Activated CD4-positive, alpha-beta T cell treated with anti-CD3 and anti-CD28 coated beads, Interleukin-2, amount 10 ng/mL, durations not matched to agents 7 days and 5 days (primary cell): Measurements from ENCODE around the gene CCDC142. TPM values are rescaled to one million over a fixed set of nuclear protein-coding genes. Genes with fewer than 3 reads are reported as not detected.

ENCODE experiments used
- CTCF ChIA-PET: fragments of 350-600 bp; sonication (Branson Sonifier 250); formaldehyde crosslinking; loops from one replicate; lab custom pipeline; 2021; ENCODE audit warnings: antibody characterized with exemption; lab: Charles Lee
- POLR2A ChIA-PET: fragments of 350-600 bp; sonication (Branson Sonifier 250); formaldehyde crosslinking; loops from one replicate; lab custom pipeline; 2021; ENCODE audit warnings: antibody characterized with exemption; lab: Charles Lee
- DNase-seq: peaks from one replicate; pipeline ENCODE4 v3.0.0-alpha.2; 2020
- H3K27ac Mint-ChIP-seq: one replicate; pipeline ENCODE4 v1.8.0; 2021; ENCODE audit warnings: mild to moderate bottlenecking, moderate library complexity, mixed read lengths
- H3K27me3 Mint-ChIP-seq: one replicate; pipeline ENCODE4 v1.8.0; 2021; ENCODE audit warnings: mixed read lengths
- H3K36me3 Mint-ChIP-seq: one replicate; pipeline ENCODE4 v1.8.0; 2021; ENCODE audit warnings: low read depth, mixed read lengths
- H3K4me1 Mint-ChIP-seq: one replicate; pipeline ENCODE4 v1.8.0; 2021; ENCODE audit warnings: mixed read lengths
- H3K4me3 Mint-ChIP-seq: one replicate; pipeline ENCODE4 v1.8.0; 2021; ENCODE audit warnings: mild to moderate bottlenecking, moderate library complexity, mixed read lengths
- H3K9me3 Mint-ChIP-seq: one replicate; pipeline ENCODE4 v1.8.0; 2021; ENCODE audit warnings: mixed read lengths
- total RNA-seq, 2 experiments: library from RNA; stranded (reverse); gene quantifications; one replicate each; pipeline ENCODE4 v1.2.3, GENCODE V29; 2021

Gene CCDC142
- total RNA-seq, 2 experiments from 2014 or later, result 26.8 to 27.1 TPM

DNA sequence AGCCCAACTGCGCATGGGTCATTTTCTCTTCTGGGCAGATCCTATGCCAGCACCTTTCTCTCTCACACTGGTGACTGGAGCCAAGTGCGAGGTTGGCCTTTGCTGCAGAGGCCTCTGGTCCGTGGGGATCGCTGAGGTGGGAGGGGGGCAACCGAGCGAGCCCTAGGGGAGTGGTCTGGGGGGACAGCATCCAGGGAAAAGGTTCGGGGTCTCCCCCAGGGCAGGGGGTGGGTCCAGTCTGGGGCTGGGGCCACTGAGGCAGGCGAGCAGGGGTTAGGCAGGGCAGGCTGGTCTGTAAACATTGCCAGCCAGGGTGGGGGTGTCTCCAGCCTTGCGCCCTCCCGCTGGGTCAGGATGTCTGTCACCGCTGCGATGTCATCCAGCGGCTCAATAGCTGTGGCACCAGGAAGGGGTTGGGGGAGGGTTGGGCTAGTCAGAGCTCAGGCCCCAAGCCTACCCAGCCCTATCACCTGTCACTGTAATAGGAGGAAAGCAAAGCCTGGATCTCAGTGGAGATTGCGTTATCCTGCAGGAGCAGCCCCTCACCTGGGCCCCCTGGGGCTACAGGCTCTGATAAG, 56.5 kb downstream of the CCDC142 start:
- no peak overlapping the region for H3K27ac Mint-ChIP-seq

DNA sequence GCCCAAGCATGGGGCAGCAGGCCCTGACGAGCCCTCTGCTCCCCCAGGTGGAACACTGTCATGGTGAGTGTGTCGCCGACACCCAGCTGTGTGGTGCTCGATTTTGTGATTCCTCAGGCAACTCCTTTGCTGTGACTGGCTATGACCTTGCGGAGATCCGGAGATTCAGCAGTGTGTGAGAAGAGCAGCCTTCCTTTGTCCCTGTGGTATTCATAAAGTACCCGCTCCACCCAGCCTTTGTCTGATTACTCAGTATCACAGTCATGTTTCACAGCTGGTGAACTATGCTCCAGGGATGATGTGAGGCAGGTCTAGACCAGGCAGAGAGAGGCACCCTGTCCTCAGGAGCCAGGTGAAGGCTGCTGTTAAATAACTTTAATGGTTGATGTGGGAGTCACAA, 57.3 kb downstream of the CCDC142 start:
- Mint-ChIP-seq H3K9me3 (no peaks in the 10 kb centered on the region), H3K4me3 (no peak overlapping the region), H3K4me1 (peaks cover 28% of the 10 kb centered on the region), H3K27me3 (no peaks in the 10 kb centered on the region), H3K27ac (no peak overlapping the region), H3K36me3 (peaks cover 27% of the 10 kb centered on the region)
- ChIA-PET CTCF (no interaction called here), POLR2A (no interaction called here)
- no peak for DNase-seq

More for the DNA sequence above, 56.5 kb downstream of the CCDC142 start:
- Mint-ChIP-seq H3K36me3 (peaks cover 27% of the 10 kb centered on the region), H3K9me3 (no peaks in the 10 kb centered on the region), H3K4me1 (peaks cover 22% of the 10 kb centered on the region), H3K4me3 (no peak overlapping the region), H3K27me3 (no peaks in the 10 kb centered on the region)
- ChIA-PET CTCF (interaction anchor here (1.5 kb wide), 1 partner anchor 14 kb away, joined by 5 read pairs; no protein-coding TSS in a partner anchor), POLR2A (no interaction called here)
- DNase-seq, result no peak

DNA sequence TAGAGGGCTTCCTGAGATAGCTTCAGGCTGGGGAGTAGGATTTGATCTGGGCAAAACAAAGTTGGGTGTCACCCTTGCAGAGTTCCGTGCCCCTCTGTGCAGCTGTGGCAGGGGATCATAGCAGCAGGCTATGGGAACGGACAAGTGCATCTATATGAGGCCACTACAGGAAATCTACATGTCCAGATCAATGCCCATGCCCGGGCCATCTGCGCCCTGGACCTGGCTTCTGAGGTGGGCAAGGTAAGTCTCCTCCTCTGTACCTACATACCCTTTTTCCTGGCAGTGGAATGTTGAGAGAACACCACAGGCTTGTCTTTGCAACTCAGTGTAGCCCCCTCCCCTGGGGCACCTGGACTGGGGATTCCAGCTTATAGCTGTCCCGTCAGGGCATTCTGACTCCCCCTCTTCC, 57.8 kb downstream of the CCDC142 start:
- POLR2A ChIA-PET, result no interaction called here
- CTCF ChIA-PET, result no interaction called here
- Mint-ChIP-seq H3K4me3 (no peak overlapping the region), H3K27me3 (peaks cover 2% of the 10 kb centered on the region), H3K4me1 (peaks cover 33% of the 10 kb centered on the region), H3K36me3 (peaks cover 27% of the 10 kb centered on the region), H3K9me3 (no peaks in the 10 kb centered on the region), H3K27ac (no peak overlapping the region)
- no peak for DNase-seq

DNA sequence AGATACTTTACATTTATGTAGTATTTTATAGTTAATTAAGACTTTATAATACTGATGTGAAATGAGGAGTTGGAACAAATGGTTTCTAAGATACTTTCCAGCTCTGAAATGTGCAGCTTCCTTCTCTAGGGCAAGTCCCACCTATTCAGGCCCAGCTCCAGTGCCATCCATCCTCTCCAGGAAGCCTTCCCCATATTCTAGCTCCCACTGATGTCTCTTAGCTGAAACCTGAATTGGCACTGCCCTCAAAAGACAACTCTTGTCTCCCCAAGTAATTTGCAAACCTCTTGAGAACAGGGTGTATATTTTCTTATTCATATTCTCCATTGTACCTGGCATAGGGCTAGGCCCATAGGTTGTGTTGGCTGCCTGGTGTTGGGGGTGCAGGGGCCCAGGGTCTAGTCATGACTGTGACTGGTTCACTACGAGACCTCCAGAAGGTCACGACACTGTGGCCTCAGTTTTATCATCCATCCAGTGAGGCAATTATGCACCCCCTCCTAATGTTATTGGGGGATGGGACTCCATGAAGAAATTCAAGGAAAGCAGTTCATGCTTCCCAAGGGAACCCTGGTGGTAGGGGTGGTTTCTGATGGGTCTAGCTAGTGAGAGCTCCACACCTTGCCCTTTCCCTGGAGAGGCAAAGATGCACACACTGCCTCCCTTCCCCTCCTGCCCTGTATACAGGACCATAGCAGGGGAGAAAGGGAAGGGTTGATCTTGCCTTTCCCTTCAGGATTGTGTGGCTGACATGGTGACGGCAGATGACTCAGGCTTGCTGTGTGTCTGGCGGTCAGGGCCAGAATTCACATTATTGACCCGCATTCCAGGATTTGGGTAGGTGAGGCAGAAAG, 58.4 kb downstream of the CCDC142 start:
- no peaks in the 10 kb centered on the region for H3K9me3 Mint-ChIP-seq
- H3K4me1 Mint-ChIP-seq, result peaks cover 35% of the 10 kb centered on the region
- H3K36me3 Mint-ChIP-seq, result peaks cover 27% of the 10 kb centered on the region
- ChIA-PET CTCF (interaction anchor here (1.0 kb wide), 1 partner anchor 33 kb away, joined by 3 read pairs; no protein-coding TSS in a partner anchor), POLR2A (no interaction called here)
- H3K4me3 Mint-ChIP-seq, result no peak overlapping the region
- no peak overlapping the region for H3K27ac Mint-ChIP-seq
- DNase-seq, result no peak
- peaks cover 2% of the 10 kb centered on the region for H3K27me3 Mint-ChIP-seq

Other genes with a start within 250 kb of the CCDC142 start
- gene SLC4A5, start 139.6 kb downstream of the CCDC142 start, total RNA-seq, result 1 to 10 TPM; 3.0 to 4.3 TPM
- 100 to 1,000 TPM; 106 to 132 TPM for gene DCTN1, start 102.7 kb downstream of the CCDC142 start, total RNA-seq
- 1 to 10 TPM; 3.0 to 3.3 TPM for gene C2orf81, start 61.4 kb downstream of the CCDC142 start, total RNA-seq
- 10 to 100 TPM; 71.3 to 80.7 TPM for gene WDR54, start 61.3 kb downstream of the CCDC142 start, total RNA-seq
- gene RTKN, start 41.1 kb downstream of the CCDC142 start, total RNA-seq, result under 1 TPM; 0.62 to 0.82 TPM
- 10 to 100 TPM; 28.9 to 32.1 TPM for gene INO80B, start 27.9 kb downstream of the CCDC142 start, total RNA-seq
- 10 to 100 TPM; 52.5 to 52.6 TPM for gene WBP1, start 24.6 kb downstream of the CCDC142 start, total RNA-seq
- 10 to 100 TPM; 55.4 to 62.6 TPM for gene MOGS, start 17.6 kb downstream of the CCDC142 start, total RNA-seq
- 10 to 100 TPM; 72.5 to 83.1 TPM for gene MRPL53, start 10.3 kb downstream of the CCDC142 start, total RNA-seq
- gene TTC31, start 83 bp upstream of the CCDC142 start, total RNA-seq, result 10 to 100 TPM; 45.8 to 46.3 TPM
- gene LBX2, start 16.6 kb upstream of the CCDC142 start, total RNA-seq, result under 1 TPM in 1 of 2 experiments, not detected in 1; 0.25 TPM
- gene PCGF1, start 24.7 kb upstream of the CCDC142 start, total RNA-seq, result 10 to 100 TPM; 25.8 to 35.6 TPM
- gene TLX2, start 31.5 kb upstream of the CCDC142 start, total RNA-seq, result under 1 TPM; 0.40 to 0.52 TPM
- under 1 TPM; 0.25 to 0.52 TPM for gene DQX1, start 43.2 kb upstream of the CCDC142 start, total RNA-seq
- 100 to 1,000 TPM; 116 to 136 TPM for gene AUP1, start 46.7 kb upstream of the CCDC142 start, total RNA-seq
- gene HTRA2, start 46.9 kb upstream of the CCDC142 start, total RNA-seq, result 10 to 100 TPM; 41.6 to 45.8 TPM
- gene LOXL3, start 70.9 kb upstream of the CCDC142 start, total RNA-seq, result under 1 TPM; 0.12 to 0.15 TPM
- 10 to 100 TPM; 28.0 to 34.4 TPM for gene DOK1, start 71.7 kb upstream of the CCDC142 start, total RNA-seq
- not detected for gene M1AP, start 165.3 kb upstream of the CCDC142 start, total RNA-seq
- 1 to 10 TPM; 6.5 to 8.3 TPM for gene SEMA4F, start 171.2 kb upstream of the CCDC142 start, total RNA-seq